ENCODE data around the gene OR2A5. TPM values are rescaled to one million over a fixed set of nuclear protein-coding genes. Genes with fewer than 3 reads are reported as not detected.

Gene OR2A5
- polyA plus RNA-seq, 4 donors: 0.02 to 0.35 TPM; not detected in 2

Other genes with a start within 250 kb of the OR2A5 start
- 10 to 100 TPM; 72.9 to 85.9 (median 77.6) TPM for gene TCAF1, start 146.8 kb upstream of the OR2A5 start, polyA plus RNA-seq (ENCODE audit: insufficient read length in 4 of 4)
- not detected for gene OR2F2, start 113.7 kb upstream of the OR2A5 start, polyA plus RNA-seq (ENCODE audit: insufficient read length in 4 of 4)
- gene OR2F1, start 94.1 kb upstream of the OR2A5 start, polyA plus RNA-seq (ENCODE audit: insufficient read length in 4 of 4): under 1 TPM; 0.04 to 0.33 (median 0.12) TPM
- under 1 TPM in 2 of 4 donors, not detected in 2; 0.03 to 0.05 TPM for gene OR6B1, start 48.6 kb upstream of the OR2A5 start, polyA plus RNA-seq (ENCODE audit: insufficient read length in 4 of 4)
- under 1 TPM in 1 of 4 donors, not detected in 3; 0.13 TPM for gene OR2A25, start 20.9 kb downstream of the OR2A5 start, polyA plus RNA-seq (ENCODE audit: insufficient read length in 4 of 4)
- under 1 TPM in 2 of 4 donors, not detected in 2; 0.03 to 0.08 TPM for gene OR2A12, start 37.3 kb downstream of the OR2A5 start, polyA plus RNA-seq (ENCODE audit: insufficient read length in 4 of 4)
- gene OR2A2, start 60.6 kb downstream of the OR2A5 start, polyA plus RNA-seq (ENCODE audit: insufficient read length in 4 of 4): under 1 TPM in 1 of 4 donors, not detected in 3; 0.09 TPM
- gene OR2A14, start 74.2 kb downstream of the OR2A5 start, polyA plus RNA-seq (ENCODE audit: insufficient read length in 4 of 4): under 1 TPM in 1 of 4 donors, not detected in 3; 0.05 TPM
- gene CTAGE4, start 134.5 kb downstream of the OR2A5 start, polyA plus RNA-seq (ENCODE audit: insufficient read length in 4 of 4): 10 to 100 TPM in 1 of 4 donors, 1 to 10 TPM in 3; 3.5 to 20.1 (median 5.7) TPM
- gene ARHGEF35, start 146.9 kb downstream of the OR2A5 start, polyA plus RNA-seq (ENCODE audit: insufficient read length in 4 of 4): 10 to 100 TPM; 18.7 to 27.6 (median 22.4) TPM
- gene OR2A42, start 190.7 kb downstream of the OR2A5 start, polyA plus RNA-seq (ENCODE audit: insufficient read length in 4 of 4): 1 to 10 TPM in 2 of 4 donors, under 1 TPM in 2; 0.43 to 4.1 (median 2.0) TPM
- 10 to 100 TPM in 2 of 4 donors, 1 to 10 TPM in 2; 4.3 to 27.2 (median 11.3) TPM for gene OR2A7, start 215.8 kb downstream of the OR2A5 start, polyA plus RNA-seq (ENCODE audit: insufficient read length in 4 of 4)
- gene CTAGE8, start 220.3 kb downstream of the OR2A5 start, polyA plus RNA-seq (ENCODE audit: insufficient read length in 4 of 4): 1 to 10 TPM; 4.0 to 8.9 (median 5.3) TPM

Data from left renal cortex interstitium (tissue), 4 donors.